Measurements from ENCODE around the gene LCE2A. TPM values are rescaled to one million over a fixed set of nuclear protein-coding genes. Genes with fewer than 3 reads are reported as not detected.
"Not testable (repeated sequence)": the region's sequence is repeated elsewhere in the genome, so short reads cannot be mapped to it uniquely, and the experiment has no call there.

Gene LCE2A
- total and polyA plus RNA-seq, 2 of the 8 experiments (the other 6 are each of a cell fraction or from before 2014, with no cell fraction given), result not detected

GRCh38 chr1:152674983-152675382, 23.2 kb upstream of the LCE2A start, which contains the start of gene LCE2C:
TSS of gene LCE2C (plus strand) at chr1:152675279. CDS start at chr1:152676016, 737 bp downstream.
- H4K5ac ChIP-seq (ENCODE audit: insufficient read length, low read depth, low read length); H4K20me1 ChIP-seq (replicated peaks in 1 of 2; ENCODE audit: control insufficient read depth in 1 of 2, insufficient read depth in 2 of 2, low read length in 2 of 2); H3K23ac ChIP-seq (ENCODE audit: insufficient read length); H3K4me1 ChIP-seq (replicated peaks in 1 of 4; ENCODE audit: control insufficient read depth in 3 of 4, insufficient read depth in 4 of 4, low read length in 3 of 4); H3K79me1 ChIP-seq (ENCODE audit: low read depth, low read length); FAIRE-seq; H2BK15ac ChIP-seq (ENCODE audit: low read length); H3K27me3 ChIP-seq (replicated peaks in 1 of 4; ENCODE audit: control insufficient read depth in 3 of 4, extremely low read depth in 1 of 4, insufficient read depth in 3 of 4, low read length in 3 of 4); H3K4ac ChIP-seq (replicated peaks; ENCODE audit: insufficient read length, low read depth, low read length); H2BK5ac ChIP-seq (ENCODE audit: low read depth, low read length); H2BK120ac ChIP-seq (replicated peaks; ENCODE audit: low read depth, low read length); H2AK5ac ChIP-seq (ENCODE audit: low read depth, low read length); DNase-seq (ENCODE audit: low read depth in 1 of 2, low spot score in 2 of 2); POLR2A ChIA-PET (ENCODE audit: partially characterized antibody); H4K8ac ChIP-seq (ENCODE audit: extremely low read depth, insufficient read depth, low read length); H3K4me3 ChIP-seq (ENCODE audit: extremely low read depth in 1 of 4, insufficient read depth in 2 of 4, low read depth in 3 of 4, low read length in 4 of 4); H2AFZ ChIP-seq (ENCODE audit: low read length); H2BK20ac ChIP-seq (ENCODE audit: low read length); H3K18ac ChIP-seq (ENCODE audit: extremely low read depth, low read length); H3K79me2 ChIP-seq (ENCODE audit: control insufficient read depth in 1 of 2, insufficient read depth in 2 of 2, low read length in 2 of 2); H3K27ac ChIP-seq (ENCODE audit: low read depth, low read length); H2BK12ac ChIP-seq (ENCODE audit: low read depth, low read length); H3K36me3 ChIP-seq (ENCODE audit: control insufficient read depth in 2 of 4, insufficient read depth in 4 of 4, low read length in 3 of 4); H3K14ac ChIP-seq (ENCODE audit: insufficient read length); H4K91ac ChIP-seq (replicated peaks; ENCODE audit: insufficient read length, low read length); H3K23me2 ChIP-seq (ENCODE audit: low read depth, low read length); H3K9ac ChIP-seq (replicated peaks in 1 of 4; ENCODE audit: extremely low read depth in 1 of 4, low read depth in 3 of 4, low read length in 3 of 4); H3K56ac ChIP-seq (replicated peaks; ENCODE audit: insufficient read length, low read depth, low read length); H3K4me2 ChIP-seq (ENCODE audit: insufficient read depth in 1 of 2, low read depth in 2 of 2, low read length in 2 of 2): not testable (repeated sequence)
- 62% methylated on average over 3 of the region's 3 CpGs; no CpG with 5 or more reads in 1 of the 2 experiments for WGBS, 2 experiments (ENCODE audit: extremely low coverage in 1 of 2, insufficient coverage in 1 of 2, insufficient read length in 1 of 2, insufficient replicate concordance in 2 of 2, low coverage in 1 of 2, low lambda C conversion rate in 2 of 2, missing lambda C conversion rate in 1 of 2)
- H3K9me3 ChIP-seq (ENCODE audit: insufficient read depth in 2 of 2, low read depth in 1 of 2, low read length in 1 of 2), result peaks cover 71 to 84% of the 10 kb centered on the region in 2 experiments
- CTCF ChIA-PET (ENCODE audit: partially characterized antibody), result interaction anchor here (0.9 kb wide), 1 partner anchor 573 kb away, joined by 3 read pairs; no protein-coding TSS in a partner anchor

Measured in H1 (cell line).